GM15510 (cell line): ENCODE results near the gene ANXA6.

Source experiments
- POLR2A ChIP-seq: IDR thresholded peaks from 3 replicates; pipeline ENCODE4 v1.6.1; 2011; ENCODE audit warnings: borderline replicate concordance; ENCODE audit not compliant: insufficient read length; ENCODE audit errors: extremely low read depth

The ANXA6 gene

GRCh38 chr5:151184316-151185042, 26.9 kb upstream of the ANXA6 start:
- TF ChIP-seq POLR2A: no peak

- TF ChIP-seq POLR2A: no peak
Observed at GRCh38 chr5:151183456-151184245, 26.1 kb upstream of the ANXA6 start.

GRCh38 chr5:151182976-151183375, 25.4 kb upstream of the ANXA6 start:
- TF ChIP-seq POLR2A: no peak

GRCh38 chr5:151182524-151182900, 24.9 kb upstream of the ANXA6 start:
- TF ChIP-seq POLR2A: no peak

GRCh38 chr5:151181818-151182523, 24.4 kb upstream of the ANXA6 start:
- no peak for TF ChIP-seq POLR2A

- TF ChIP-seq POLR2A: no peak
Observed at GRCh38 chr5:151180291-151180690, 22.7 kb upstream of the ANXA6 start.

- TF ChIP-seq POLR2A: no peak
Observed at GRCh38 chr5:151179489-151179840, 21.9 kb upstream of the ANXA6 start.

GRCh38 chr5:151178777-151179488, 21.4 kb upstream of the ANXA6 start:
- TF ChIP-seq POLR2A: peak; percentile 21

GRCh38 chr5:151178372-151178771, 20.8 kb upstream of the ANXA6 start:
- TF ChIP-seq POLR2A: no peak

GRCh38 chr5:151174612-151175101, 17.1 kb upstream of the ANXA6 start:
- no peak for TF ChIP-seq POLR2A

- TF ChIP-seq POLR2A: no peak
Observed at GRCh38 chr5:151173711-151174611, 16.4 kb upstream of the ANXA6 start.

GRCh38 chr5:151171529-151171928, 13.9 kb upstream of the ANXA6 start:
- TF ChIP-seq POLR2A: no peak

GRCh38 chr5:151168602-151169344, 11.2 kb upstream of the ANXA6 start:
- no peak for TF ChIP-seq POLR2A
